ENCODE data around the gene PIK3R1. TPM values are rescaled to one million over a fixed set of nuclear protein-coding genes. Genes with fewer than 3 reads are reported as not detected.

PIK3R1 gene
- total RNA-seq, 6 donors from 2014 or later = 52.3 to 112 (median 92.5) TPM

DNA sequence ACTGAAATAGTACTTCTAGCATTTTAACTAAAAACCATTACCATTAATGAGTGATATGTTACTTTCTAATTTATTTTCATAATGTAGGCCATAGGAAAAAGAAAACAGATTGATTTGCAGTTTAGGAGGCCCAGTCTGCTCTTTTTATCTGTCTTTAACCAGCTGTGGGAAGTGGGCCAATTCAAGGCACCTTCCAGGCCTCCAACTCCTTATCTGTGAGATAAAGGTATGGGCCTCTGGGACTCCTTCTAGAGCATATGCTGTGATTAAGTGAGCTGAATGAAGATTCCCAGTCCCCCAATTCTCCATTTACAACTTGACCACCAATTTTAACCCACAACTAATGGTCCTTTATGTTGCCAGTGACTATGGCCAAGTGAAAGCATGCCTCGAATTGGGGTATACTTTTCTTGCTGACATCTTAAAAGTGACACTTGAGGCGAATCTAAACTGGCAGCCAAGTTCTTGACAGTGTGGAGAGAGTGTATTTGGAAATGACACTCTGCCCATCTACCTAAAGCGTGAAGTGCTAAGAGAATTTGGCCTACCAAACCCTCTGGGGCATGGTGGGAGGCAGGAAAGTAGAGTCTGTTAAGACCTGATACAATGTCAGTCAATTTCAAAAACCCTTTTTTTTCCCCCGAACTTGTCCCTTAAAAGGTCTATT lies 88.3 kb downstream of the PIK3R1 start:
- DNase-seq = no peak
- Histone ChIP-seq H3K4me1 (peaks cover 0 to 2% (median 0%) of the 10 kb centered on the region in 4 donors), H3K4me3 (no peak overlapping the region), H3K36me3 (peaks cover 0 to 21% (median 6%) of the 10 kb centered on the region in 4 donors), H3K9me3 (no peaks in the 10 kb centered on the region), H3K27me3 (no peaks in the 10 kb centered on the region), H3K27ac (no peak overlapping the region)
- no peak for TF ChIP-seq POLR2AphosphoS5 (IDR thresholded peaks at IDR 0.05)
- TF ChIP-seq POLR2A (IDR thresholded peaks at IDR 0.05) = no peak
- TF ChIP-seq EP300 (IDR thresholded peaks at IDR 0.05) = no peak
- TF ChIP-seq, protein P1, sequence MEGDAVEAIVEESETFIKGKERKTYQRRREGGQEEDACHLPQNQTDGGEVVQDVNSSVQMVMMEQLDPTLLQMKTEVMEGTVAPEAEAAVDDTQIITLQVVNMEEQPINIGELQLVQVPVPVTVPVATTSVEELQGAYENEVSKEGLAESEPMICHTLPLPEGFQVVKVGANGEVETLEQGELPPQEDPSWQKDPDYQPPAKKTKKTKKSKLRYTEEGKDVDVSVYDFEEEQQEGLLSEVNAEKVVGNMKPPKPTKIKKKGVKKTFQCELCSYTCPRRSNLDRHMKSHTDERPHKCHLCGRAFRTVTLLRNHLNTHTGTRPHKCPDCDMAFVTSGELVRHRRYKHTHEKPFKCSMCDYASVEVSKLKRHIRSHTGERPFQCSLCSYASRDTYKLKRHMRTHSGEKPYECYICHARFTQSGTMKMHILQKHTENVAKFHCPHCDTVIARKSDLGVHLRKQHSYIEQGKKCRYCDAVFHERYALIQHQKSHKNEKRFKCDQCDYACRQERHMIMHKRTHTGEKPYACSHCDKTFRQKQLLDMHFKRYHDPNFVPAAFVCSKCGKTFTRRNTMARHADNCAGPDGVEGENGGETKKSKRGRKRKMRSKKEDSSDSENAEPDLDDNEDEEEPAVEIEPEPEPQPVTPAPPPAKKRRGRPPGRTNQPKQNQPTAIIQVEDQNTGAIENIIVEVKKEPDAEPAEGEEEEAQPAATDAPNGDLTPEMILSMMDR (IDR thresholded peaks at IDR 0.05) = no peak
- no peak for ATAC-seq (ENCODE audit: low FRiP score in 2 of 2)
- 84 to 86% methylated on average over 4 of the region's 4 CpGs for WGBS, 2 donors

DNA sequence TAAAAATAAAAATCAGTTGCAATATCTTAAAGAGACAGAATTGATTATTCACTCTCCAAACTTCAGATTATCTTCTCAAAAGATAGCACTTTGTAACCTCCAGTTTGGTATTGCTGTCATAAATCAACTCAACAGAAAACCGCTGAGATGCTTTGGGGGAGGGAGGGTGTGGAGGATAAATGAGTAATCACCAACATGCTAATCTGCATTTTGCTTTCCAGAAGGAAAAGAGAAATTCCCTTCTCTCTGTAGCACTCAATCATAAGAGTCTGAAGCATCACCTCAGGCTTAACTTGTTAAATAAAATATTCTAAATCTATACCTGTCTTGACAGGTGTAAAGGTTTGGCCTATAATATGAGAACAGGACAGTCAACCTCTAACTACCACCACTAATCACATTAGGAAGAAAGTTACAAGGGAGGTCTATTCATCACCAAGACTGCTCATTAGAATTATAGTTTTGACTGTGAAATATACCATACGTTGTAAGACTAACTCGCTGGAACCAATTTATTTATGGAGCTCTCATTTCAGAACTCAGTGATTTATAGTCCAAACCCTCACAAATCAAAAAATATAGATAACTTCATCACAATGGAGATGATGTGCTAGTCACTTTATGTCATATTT lies 89.0 kb downstream of the PIK3R1 start:
- peaks cover 0 to 14% (median 1%) of the 10 kb centered on the region in 4 donors for H3K36me3 ChIP-seq
- no peak overlapping the region for H3K27ac ChIP-seq
- H3K27me3 ChIP-seq = no peaks in the 10 kb centered on the region
- no peak for TF ChIP-seq EP300 (IDR thresholded peaks at IDR 0.05)
- TF ChIP-seq, protein P1 (IDR thresholded peaks at IDR 0.05) = no peak
- TF ChIP-seq POLR2A (IDR thresholded peaks at IDR 0.05) = no peak
- TF ChIP-seq POLR2AphosphoS5 (IDR thresholded peaks at IDR 0.05) = no peak
- ATAC-seq (ENCODE audit: low FRiP score in 2 of 2) (no peak), DNase-seq (no peak)
- no peaks in the 10 kb centered on the region for H3K4me1 ChIP-seq
- no peak overlapping the region for H3K4me3 ChIP-seq
- no peaks in the 10 kb centered on the region for H3K9me3 ChIP-seq
- WGBS, 2 donors = 73 to 78% methylated on average over 3 of the region's 3 CpGs

DNA sequence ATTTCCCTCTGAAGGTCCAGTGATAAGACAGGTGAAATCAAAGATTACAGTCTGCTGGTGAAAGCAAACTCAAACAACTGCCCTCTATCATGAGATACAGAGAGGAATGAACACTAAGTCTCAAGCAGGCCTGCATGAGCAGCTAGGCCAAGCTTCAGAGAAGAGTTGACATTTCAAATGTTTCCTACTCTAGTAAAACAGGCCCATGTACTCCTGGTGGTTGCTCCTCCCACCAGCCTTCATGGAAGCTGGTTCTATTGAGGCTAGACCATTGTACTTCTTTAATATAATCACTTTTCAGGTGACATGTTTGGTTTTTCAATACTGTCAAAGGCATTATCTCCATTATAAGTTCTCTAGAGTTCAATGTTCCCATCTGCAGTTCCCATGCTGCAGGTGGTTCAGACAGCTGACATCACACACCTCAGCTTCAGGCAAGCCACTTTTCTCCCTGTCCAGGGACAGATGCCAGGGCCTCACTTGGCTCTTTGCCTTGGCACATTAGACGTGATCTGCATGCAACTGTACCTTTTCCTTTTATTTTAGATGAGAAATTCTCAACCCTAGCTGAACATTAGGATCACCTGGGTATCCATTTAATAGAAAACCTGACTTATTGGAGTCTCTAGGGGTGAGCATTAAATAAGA lies 89.8 kb downstream of the PIK3R1 start:
- ATAC-seq (ENCODE audit: low FRiP score in 2 of 2) (no peak), DNase-seq (no peak)
- no peaks in the 10 kb centered on the region for H3K27me3 ChIP-seq
- no peaks in the 10 kb centered on the region for H3K9me3 ChIP-seq
- peaks cover 0 to 6% (median 0%) of the 10 kb centered on the region in 4 donors for H3K36me3 ChIP-seq
- TF ChIP-seq, protein P1 (IDR thresholded peaks at IDR 0.05) = no peak
- no peak for TF ChIP-seq POLR2AphosphoS5 (IDR thresholded peaks at IDR 0.05)
- no peak overlapping the region for H3K4me3 ChIP-seq
- no peak overlapping the region for H3K27ac ChIP-seq
- 44 to 65% methylated on average over 1 of the region's 1 CpG for WGBS, 2 donors
- H3K4me1 ChIP-seq = no peaks in the 10 kb centered on the region

DNA sequence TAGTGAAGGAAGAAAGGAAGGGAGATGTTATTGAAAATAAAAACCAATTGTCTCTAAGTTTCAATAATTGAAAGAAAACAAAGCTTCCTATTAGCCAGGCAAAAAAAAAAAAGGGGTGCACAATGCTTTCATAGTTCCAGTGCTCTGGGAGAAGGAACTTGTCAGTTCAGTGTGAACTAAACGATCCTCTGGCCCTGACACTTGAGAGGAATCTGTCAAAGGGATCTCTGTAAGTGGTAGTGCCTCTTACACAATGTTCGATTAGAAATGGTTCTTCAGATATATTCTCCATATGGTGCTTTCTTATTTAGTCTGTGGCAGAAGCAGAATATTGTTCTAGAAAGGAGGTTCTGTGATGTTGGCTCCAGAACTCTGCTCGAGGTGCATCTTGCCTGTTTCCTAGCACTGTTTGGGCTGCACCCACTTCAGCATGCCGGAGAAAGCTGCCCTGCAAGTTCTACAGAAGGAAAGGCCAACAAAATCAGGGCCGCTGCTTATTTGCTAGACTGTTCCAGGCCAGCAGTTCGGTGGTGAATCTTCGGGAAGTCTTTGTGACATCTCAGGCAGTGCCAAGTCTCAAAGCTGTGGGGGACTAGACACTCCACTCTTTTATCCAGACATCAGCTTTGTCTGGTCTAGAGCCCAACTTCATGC lies 90.9 kb downstream of the PIK3R1 start:
- H3K27ac ChIP-seq = no peak overlapping the region
- ATAC-seq (ENCODE audit: low FRiP score in 2 of 2) = no peak
- peaks cover 0 to 4% (median 0%) of the 10 kb centered on the region in 4 donors for H3K36me3 ChIP-seq
- no peaks in the 10 kb centered on the region for H3K4me1 ChIP-seq
- H3K4me3 ChIP-seq = no peak overlapping the region
- WGBS, 2 donors = 65 to 73% methylated on average over 4 to 7 of the region's 7 CpGs
- DNase-seq = peak in 1 of 2 donors; percentile 48
- H3K27me3 ChIP-seq = no peaks in the 10 kb centered on the region
- no peak for TF ChIP-seq EP300 (IDR thresholded peaks at IDR 0.05)
- no peak for TF ChIP-seq POLR2AphosphoS5 (IDR thresholded peaks at IDR 0.05)
- no peak for TF ChIP-seq POLR2A (IDR thresholded peaks at IDR 0.05)
- TF ChIP-seq, protein P1 (IDR thresholded peaks at IDR 0.05) = no peak
- no peaks in the 10 kb centered on the region for H3K9me3 ChIP-seq
